HepG2 (cell line): Measurements from ENCODE around the gene SMIM13. TPM values are rescaled to one million over a fixed set of nuclear protein-coding genes. Genes with fewer than 3 reads are reported as not detected.

Experiments
- BORCS8-MEF2B ChIP-seq: sonication (generic); formaldehyde crosslinking; IDR thresholded peaks from 2 replicates; pipeline ENCODE4 v1.8.0; 2022; ENCODE audit warnings: mild to moderate bottlenecking, missing genetic modification reagents
- ERF ChIP-seq: IDR thresholded peaks from 2 replicates; pipeline ENCODE4 v1.6.1; 2018; ENCODE audit warnings: missing biosample characterization, missing genetic modification reagents
- FOSL2 ChIP-seq: sonication (generic); formaldehyde crosslinking; IDR thresholded peaks from 2 replicates; pipeline ENCODE4 v1.4.0; 2020; ENCODE audit warnings: missing genetic modification reagents
- HES4 ChIP-seq: sonication (generic); formaldehyde crosslinking; IDR thresholded peaks from 2 replicates; pipeline ENCODE4 v1.9.0; 2021; ENCODE audit warnings: mild to moderate bottlenecking, missing genetic modification reagents, borderline replicate concordance
- HIVEP1 ChIP-seq: sonication (generic); formaldehyde crosslinking; IDR thresholded peaks from 2 replicates; pipeline ENCODE4 v1.4.0; 2020; ENCODE audit warnings: mild to moderate bottlenecking, missing genetic modification reagents
- HMG20A ChIP-seq: IDR thresholded peaks from 2 replicates; pipeline ENCODE4 v1.6.1; 2016; ENCODE audit warnings: borderline replicate concordance
- IRF2 ChIP-seq: IDR thresholded peaks from 2 replicates; pipeline ENCODE4 v1.6.1; 2018; ENCODE audit warnings: missing genetic modification reagents, missing compliant biosample characterization
- MIXL1 ChIP-seq: IDR thresholded peaks from 2 replicates; pipeline ENCODE4 v1.6.1; 2016
- PHB2 ChIP-seq: fragments of 450-650 bp; IDR thresholded peaks from 2 replicates; pipeline ENCODE4 v1.6.1; 2018; ENCODE audit not compliant: partially characterized antibody
- RFX5 ChIP-seq: IDR thresholded peaks from 2 replicates; pipeline ENCODE4 v1.6.1; 2011; ENCODE audit warnings: low read depth, low read length, improper control_type of control experiment
- SETDB1 ChIP-seq: sonication (generic); formaldehyde crosslinking; IDR thresholded peaks from 2 replicates; pipeline ENCODE4 v1.5.1; 2020; ENCODE audit warnings: missing genetic modification reagents, mild to moderate bottlenecking, borderline replicate concordance
- SOX13 ChIP-seq, 3 experiments: fragments of 450-650 bp in 1 of 3; sonication (generic) in 1 of 3; formaldehyde crosslinking in 1 of 3; IDR thresholded peaks in 2 of 3; conservative IDR thresholded peaks in 1 of 3; 2 replicates each; pipeline versions ENCODE4 v1.5.0 to v1.6.1; 2016 to 2020; ENCODE audit warnings: antibody characterized with exemption in 1 of 3, mild to moderate bottlenecking in 1 of 3, missing compliant biosample characterization in 1 of 3, missing genetic modification reagents in 1 of 3, moderate library complexity in 1 of 3
- ZNF781 ChIP-seq: sonication (generic); formaldehyde crosslinking; IDR thresholded peaks from 2 replicates; pipeline ENCODE4 v1.5.1; 2020; ENCODE audit warnings: borderline replicate concordance, mild to moderate bottlenecking, missing genetic modification reagents; ENCODE audit errors: not compliant biosample characterization
- ZSCAN29 ChIP-seq: sonication (generic); formaldehyde crosslinking; conservative IDR thresholded peaks from 2 replicates; pipeline ENCODE4 v1.4.0; 2020; ENCODE audit warnings: mild to moderate bottlenecking, missing genetic modification reagents
- polyA plus RNA-seq, 8 experiments: library from polyadenylated mRNA; depleted of rRNA in 3 of 8; stranded (reverse) in 7 of 8; unstranded in 1 of 8; fragments of >200 nt; fragmentation: Illumina TruSeq in 4 of 8; extraction: Trizol in 4 of 8; gene quantifications; 2 replicates each; pipeline versions ENCODE4 v1.2.1 to v1.2.3, GENCODE V29; 2011 to 2016; ENCODE audit warnings: low read depth in 4 of 8, missing spikeins in 1 of 8, mixed read lengths in 1 of 8; ENCODE audit not compliant: insufficient read depth in 1 of 8
- total RNA-seq, 5 experiments: library from RNA; depleted of rRNA; stranded (reverse); fragments of >200 nt; fragmentation: Illumina TruSeq; extraction: Trizol; gene quantifications; 2 replicates each; pipeline ENCODE4 v1.2.3, GENCODE V29; 2016; ENCODE audit warnings: low read depth in 1 of 5
- TF ChIP-seq, protein P1 (sequence below): fragments of 450-650 bp; IDR thresholded peaks from 2 replicates; pipeline ENCODE4 v1.6.1; 2017; ENCODE audit warnings: mild to moderate bottlenecking
- TF ChIP-seq, protein P2 (sequence below): sonication (generic); formaldehyde crosslinking; IDR thresholded peaks from 2 replicates; pipeline ENCODE4 v1.8.0; 2022; ENCODE audit warnings: mild to moderate bottlenecking, missing genetic modification reagents, moderate library complexity
- TF ChIP-seq, protein P3 (sequence below): sonication (generic); formaldehyde crosslinking; IDR thresholded peaks from 2 replicates; pipeline ENCODE4 v1.5.0; 2020; ENCODE audit warnings: mild to moderate bottlenecking, missing genetic modification reagents, moderate library complexity
- TF ChIP-seq, protein P4 (sequence below): sonication (generic); formaldehyde crosslinking; IDR thresholded peaks from 2 replicates; pipeline ENCODE4 v1.4.0; 2020; ENCODE audit warnings: missing genetic modification reagents
- TF ChIP-seq, protein P5 (sequence below): IDR thresholded peaks from 2 replicates; pipeline ENCODE4 v1.6.1; 2012; ENCODE audit warnings: low read length, improper control_type of control experiment

The SMIM13 gene
- total and polyA plus RNA-seq, 2 of the 13 experiments (the other 11 are each of a cell fraction or from before 2014, with no cell fraction given): 2.7 to 10.2 TPM

DNA sequence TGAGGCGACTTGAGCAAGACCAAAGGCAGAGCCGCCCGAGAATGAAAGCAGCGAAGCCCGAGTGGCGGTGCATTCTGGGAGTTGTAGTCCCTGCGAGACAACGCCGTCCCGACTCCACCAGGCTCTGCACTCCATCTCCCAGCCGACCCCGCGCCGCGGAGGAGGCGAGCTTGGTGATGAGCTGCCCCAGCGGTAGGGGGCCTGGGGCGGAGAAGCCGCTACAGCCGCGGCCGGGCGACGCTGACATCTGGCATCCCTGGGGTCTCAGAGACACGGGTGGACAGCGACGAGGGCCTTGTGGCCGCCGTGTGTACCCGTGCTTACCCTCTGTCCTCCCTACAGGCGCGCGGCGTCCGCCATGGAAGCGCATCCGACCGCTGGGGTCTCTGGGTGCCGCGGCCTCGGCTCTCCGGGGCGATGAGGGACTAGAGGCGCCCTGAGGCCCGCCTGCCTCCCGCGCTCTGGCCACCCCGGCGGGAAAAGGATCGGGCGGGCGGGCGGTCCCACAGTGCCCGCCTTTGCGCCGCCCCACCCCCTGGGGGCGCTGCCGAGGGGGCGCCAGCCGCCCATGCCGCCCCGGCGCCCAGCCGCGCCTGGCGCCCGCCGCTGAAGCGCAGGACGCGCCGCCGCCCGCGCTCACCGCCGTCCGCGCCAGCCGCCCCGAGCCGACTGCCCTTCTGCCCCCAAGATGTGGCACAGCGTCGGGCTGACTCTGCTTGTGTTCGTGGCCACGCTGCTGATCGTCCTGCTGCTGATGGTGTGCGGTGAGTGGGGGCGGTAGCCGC is at the start of gene SMIM13 (continued):
- TF ChIP-seq, protein P1, sequence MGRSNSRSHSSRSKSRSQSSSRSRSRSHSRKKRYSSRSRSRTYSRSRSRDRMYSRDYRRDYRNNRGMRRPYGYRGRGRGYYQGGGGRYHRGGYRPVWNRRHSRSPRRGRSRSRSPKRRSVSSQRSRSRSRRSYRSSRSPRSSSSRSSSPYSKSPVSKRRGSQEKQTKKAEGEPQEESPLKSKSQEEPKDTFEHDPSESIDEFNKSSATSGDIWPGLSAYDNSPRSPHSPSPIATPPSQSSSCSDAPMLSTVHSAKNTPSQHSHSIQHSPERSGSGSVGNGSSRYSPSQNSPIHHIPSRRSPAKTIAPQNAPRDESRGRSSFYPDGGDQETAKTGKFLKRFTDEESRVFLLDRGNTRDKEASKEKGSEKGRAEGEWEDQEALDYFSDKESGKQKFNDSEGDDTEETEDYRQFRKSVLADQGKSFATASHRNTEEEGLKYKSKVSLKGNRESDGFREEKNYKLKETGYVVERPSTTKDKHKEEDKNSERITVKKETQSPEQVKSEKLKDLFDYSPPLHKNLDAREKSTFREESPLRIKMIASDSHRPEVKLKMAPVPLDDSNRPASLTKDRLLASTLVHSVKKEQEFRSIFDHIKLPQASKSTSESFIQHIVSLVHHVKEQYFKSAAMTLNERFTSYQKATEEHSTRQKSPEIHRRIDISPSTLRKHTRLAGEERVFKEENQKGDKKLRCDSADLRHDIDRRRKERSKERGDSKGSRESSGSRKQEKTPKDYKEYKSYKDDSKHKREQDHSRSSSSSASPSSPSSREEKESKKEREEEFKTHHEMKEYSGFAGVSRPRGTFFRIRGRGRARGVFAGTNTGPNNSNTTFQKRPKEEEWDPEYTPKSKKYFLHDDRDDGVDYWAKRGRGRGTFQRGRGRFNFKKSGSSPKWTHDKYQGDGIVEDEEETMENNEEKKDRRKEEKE: no peak
- no peak; the same call in 1 of the 2 replicates for TF ChIP-seq HIVEP1 (CRISPR knock-in tag)
- TF ChIP-seq PHB2: no peak
- TF ChIP-seq, protein P2, sequence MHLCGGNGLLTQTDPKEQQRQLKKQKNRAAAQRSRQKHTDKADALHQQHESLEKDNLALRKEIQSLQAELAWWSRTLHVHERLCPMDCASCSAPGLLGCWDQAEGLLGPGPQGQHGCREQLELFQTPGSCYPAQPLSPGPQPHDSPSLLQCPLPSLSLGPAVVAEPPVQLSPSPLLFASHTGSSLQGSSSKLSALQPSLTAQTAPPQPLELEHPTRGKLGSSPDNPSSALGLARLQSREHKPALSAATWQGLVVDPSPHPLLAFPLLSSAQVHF (CRISPR knock-in tag): no peak
- TF ChIP-seq HMG20A (CRISPR knock-in tag): no peak
- TF ChIP-seq BORCS8-MEF2B: peak; percentile 96
- peak; percentile 62 for TF ChIP-seq HES4 (CRISPR knock-in tag)
- no peak; the same call in none of the 2 replicates for TF ChIP-seq MIXL1
- TF ChIP-seq RFX5: peak; percentile 42; the same call in 1 of the 2 replicates
- TF ChIP-seq, protein P3, sequence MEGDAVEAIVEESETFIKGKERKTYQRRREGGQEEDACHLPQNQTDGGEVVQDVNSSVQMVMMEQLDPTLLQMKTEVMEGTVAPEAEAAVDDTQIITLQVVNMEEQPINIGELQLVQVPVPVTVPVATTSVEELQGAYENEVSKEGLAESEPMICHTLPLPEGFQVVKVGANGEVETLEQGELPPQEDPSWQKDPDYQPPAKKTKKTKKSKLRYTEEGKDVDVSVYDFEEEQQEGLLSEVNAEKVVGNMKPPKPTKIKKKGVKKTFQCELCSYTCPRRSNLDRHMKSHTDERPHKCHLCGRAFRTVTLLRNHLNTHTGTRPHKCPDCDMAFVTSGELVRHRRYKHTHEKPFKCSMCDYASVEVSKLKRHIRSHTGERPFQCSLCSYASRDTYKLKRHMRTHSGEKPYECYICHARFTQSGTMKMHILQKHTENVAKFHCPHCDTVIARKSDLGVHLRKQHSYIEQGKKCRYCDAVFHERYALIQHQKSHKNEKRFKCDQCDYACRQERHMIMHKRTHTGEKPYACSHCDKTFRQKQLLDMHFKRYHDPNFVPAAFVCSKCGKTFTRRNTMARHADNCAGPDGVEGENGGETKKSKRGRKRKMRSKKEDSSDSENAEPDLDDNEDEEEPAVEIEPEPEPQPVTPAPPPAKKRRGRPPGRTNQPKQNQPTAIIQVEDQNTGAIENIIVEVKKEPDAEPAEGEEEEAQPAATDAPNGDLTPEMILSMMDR (CRISPR knock-in tag): peak; percentile 67
- TF ChIP-seq FOSL2 (CRISPR knock-in tag): peak; percentile 68; the same call in 1 of the 2 replicates
- TF ChIP-seq, protein P4, sequence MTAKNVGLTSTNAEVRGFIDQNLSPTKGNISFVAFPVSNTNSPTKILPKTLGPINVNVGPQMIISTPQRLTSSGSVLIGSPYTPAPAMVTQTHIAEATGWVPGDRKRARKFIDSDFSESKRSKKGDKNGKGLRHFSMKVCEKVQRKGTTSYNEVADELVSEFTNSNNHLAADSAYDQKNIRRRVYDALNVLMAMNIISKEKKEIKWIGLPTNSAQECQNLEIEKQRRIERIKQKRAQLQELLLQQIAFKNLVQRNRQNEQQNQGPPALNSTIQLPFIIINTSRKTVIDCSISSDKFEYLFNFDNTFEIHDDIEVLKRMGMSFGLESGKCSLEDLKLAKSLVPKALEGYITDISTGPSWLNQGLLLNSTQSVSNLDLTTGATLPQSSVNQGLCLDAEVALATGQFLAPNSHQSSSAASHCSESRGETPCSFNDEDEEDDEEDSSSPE (CRISPR knock-in tag): peak; percentile 95
- peak; percentile 99 for TF ChIP-seq IRF2 (CRISPR knock-in tag)
- peak; percentile 85 for TF ChIP-seq ERF
- TF ChIP-seq ZSCAN29: no peak; the same call in 1 of the 2 replicates
- TF ChIP-seq, protein P5, sequence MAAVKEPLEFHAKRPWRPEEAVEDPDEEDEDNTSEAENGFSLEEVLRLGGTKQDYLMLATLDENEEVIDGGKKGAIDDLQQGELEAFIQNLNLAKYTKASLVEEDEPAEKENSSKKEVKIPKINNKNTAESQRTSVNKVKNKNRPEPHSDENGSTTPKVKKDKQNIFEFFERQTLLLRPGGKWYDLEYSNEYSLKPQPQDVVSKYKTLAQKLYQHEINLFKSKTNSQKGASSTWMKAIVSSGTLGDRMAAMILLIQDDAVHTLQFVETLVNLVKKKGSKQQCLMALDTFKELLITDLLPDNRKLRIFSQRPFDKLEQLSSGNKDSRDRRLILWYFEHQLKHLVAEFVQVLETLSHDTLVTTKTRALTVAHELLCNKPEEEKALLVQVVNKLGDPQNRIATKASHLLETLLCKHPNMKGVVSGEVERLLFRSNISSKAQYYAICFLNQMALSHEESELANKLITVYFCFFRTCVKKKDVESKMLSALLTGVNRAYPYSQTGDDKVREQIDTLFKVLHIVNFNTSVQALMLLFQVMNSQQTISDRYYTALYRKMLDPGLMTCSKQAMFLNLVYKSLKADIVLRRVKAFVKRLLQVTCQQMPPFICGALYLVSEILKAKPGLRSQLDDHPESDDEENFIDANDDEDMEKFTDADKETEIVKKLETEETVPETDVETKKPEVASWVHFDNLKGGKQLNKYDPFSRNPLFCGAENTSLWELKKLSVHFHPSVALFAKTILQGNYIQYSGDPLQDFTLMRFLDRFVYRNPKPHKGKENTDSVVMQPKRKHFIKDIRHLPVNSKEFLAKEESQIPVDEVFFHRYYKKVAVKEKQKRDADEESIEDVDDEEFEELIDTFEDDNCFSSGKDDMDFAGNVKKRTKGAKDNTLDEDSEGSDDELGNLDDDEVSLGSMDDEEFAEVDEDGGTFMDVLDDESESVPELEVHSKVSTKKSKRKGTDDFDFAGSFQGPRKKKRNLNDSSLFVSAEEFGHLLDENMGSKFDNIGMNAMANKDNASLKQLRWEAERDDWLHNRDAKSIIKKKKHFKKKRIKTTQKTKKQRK: no peak
- no peak for TF ChIP-seq SETDB1
- TF ChIP-seq SOX13 (IDR thresholded peaks at IDR 0.05): peak; percentile 59
- TF ChIP-seq SOX13 (CRISPR knock-in tag; conservative IDR thresholded peaks at IDR 0.05 in 1 of 2, IDR thresholded peaks at IDR 0.05 in 1 of 2): peak in 1 of 2 experiments; percentile 20; a peak in 1 of 4 replicates
- TF ChIP-seq ZNF781 (CRISPR knock-in tag): peak; percentile 85
